ENCODE results near the gene CDC42EP5.
"Not testable (repeated sequence)": the region's sequence is repeated elsewhere in the genome, so short reads cannot be mapped to it uniquely, and the experiment has no call there.

The CDC42EP5 gene

GRCh38 chr19:54498451-54498772, 25.3 kb upstream of the CDC42EP5 start:
- H3K9ac ChIP-seq (ENCODE audit: low read depth, low read length); H3K9me3 ChIP-seq (ENCODE audit: control insufficient read depth, insufficient read depth, low read length); H3K36me3 ChIP-seq (ENCODE audit: insufficient read depth, low read length); H3K4me1 ChIP-seq (ENCODE audit: insufficient read depth, low read length): not testable (repeated sequence)

DNA sequence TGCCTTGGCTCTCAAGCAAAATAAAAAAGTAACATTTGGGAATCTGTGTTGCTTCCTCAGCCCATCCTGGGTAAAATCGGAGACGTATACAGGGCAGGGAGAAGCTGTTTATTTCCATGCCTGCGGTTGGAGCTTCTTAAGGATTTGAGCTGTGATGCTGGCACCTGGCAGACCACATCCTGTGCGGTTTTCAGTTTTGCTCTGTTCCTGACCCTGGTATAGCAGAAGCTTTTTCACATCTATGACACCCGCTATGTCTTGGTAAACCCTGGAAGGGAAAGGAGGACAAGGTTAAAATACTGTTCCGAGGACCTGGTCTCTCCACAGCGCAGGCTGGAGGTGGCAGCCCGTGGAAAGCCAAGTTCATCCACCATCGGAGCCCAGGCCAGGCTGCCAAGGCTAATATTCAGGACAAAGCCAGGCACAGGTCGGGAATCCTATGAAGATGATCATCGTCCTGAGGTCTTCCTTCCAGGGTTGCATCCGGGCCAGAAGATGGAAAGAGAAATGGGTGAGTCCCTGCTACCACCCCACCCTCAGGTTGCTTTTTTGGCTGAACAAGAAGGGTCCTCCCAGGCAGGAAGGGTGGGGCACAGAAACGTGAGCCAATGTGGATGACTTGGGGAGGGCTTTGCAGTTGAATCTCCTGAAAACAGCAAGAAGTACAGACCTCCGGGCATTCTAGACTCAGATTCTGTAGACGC, 24.8 kb upstream of the CDC42EP5 start:
- not testable (repeated sequence) for H3K9ac ChIP-seq (ENCODE audit: low read depth, low read length); H3K4me1 ChIP-seq (ENCODE audit: insufficient read depth, low read length); H3K36me3 ChIP-seq (ENCODE audit: insufficient read depth, low read length); H3K9me3 ChIP-seq (ENCODE audit: control insufficient read depth, insufficient read depth, low read length)

- H3K9me3 ChIP-seq (ENCODE audit: control insufficient read depth, insufficient read depth, low read length); H3K4me1 ChIP-seq (ENCODE audit: insufficient read depth, low read length); H3K9ac ChIP-seq (ENCODE audit: low read depth, low read length); H3K36me3 ChIP-seq (ENCODE audit: insufficient read depth, low read length): not testable (repeated sequence)
Measured at GRCh38 chr19:54495284-54495683, 22.2 kb upstream of the CDC42EP5 start.

DNA sequence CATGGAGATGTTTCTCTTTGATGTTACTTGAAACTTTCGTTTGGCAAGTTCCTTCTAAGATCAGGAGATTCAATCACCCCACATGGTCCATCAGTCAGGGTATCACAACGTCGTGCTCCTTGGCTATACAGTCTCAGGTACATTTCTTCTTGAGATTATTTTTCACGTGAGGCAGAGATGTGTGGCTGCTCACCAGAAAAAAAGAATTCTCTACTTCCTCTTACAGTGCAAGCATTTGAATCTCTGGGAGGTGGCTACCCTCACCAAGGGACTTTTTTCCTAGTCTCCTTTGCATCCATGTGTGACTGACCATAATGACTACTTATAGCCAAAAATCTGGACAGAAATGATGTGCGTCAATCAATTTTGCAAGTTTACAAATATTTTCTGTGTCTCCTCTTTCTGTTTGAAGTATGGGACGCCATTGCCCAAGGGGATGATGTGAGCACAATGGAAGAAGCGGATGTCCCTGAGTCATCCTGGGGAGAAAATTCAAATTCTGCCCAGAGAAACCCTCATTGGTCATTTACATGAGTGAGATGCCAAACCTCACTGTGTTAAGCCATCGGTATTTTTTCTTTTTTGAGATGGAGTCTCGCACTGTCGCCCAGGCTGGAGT, 21.0 kb upstream of the CDC42EP5 start:
- 0 out of 2 replicates have a peak, but pooled peaks cover 5% of the 10 kb centered on the region for H3K4me1 ChIP-seq (ENCODE audit: insufficient read depth, low read length)
- no peaks in the 10 kb centered on the region for H3K9me3 ChIP-seq (ENCODE audit: control insufficient read depth, insufficient read depth, low read length)
- H3K9ac ChIP-seq (ENCODE audit: low read depth, low read length): no peak overlapping the region
- no peaks in the 10 kb centered on the region for H3K36me3 ChIP-seq (ENCODE audit: insufficient read depth, low read length)

DNA sequence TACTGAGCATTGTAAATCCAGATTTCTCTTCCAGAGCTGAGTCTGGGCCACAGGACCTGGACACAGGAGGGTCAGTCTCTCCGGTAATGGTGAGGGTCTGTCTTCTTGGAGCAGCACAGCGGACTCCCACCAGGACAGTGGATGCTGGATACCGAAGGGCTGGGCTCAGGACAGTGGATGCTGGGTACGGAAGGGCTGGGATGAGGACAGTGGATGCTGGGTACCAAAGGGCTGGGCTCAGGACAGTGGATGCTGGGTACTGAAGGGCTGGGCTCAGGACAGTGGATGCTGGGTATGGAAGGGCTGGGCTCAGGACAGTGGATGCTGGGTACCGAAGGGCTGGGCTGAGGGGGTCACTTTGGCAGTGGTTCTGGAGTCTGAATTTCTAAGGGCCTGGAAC, 20.0 kb upstream of the CDC42EP5 start:
- H3K36me3 ChIP-seq (ENCODE audit: insufficient read depth, low read length); H3K9me3 ChIP-seq (ENCODE audit: control insufficient read depth, insufficient read depth, low read length); H3K9ac ChIP-seq (ENCODE audit: low read depth, low read length); H3K4me1 ChIP-seq (ENCODE audit: insufficient read depth, low read length): not testable (repeated sequence)

DNA sequence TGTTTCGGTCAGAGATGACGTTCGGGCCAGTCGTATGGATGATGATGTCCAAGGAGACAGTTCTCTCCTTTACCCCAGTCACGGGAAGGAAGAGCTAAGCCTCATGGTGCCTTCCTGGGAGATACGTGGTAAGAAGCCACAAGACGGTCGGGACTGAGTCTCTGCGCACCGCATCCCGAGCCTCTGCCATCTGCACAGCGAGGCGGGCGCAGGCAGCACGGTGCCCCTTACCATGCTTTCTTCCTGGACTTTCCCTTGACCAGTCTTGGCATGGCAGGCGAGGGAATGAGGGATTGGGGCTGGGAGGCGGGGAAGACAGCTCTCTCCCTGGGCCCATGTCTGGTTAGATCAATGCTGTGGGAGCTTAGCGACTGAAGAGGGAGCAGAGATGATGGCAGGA, 19.5 kb upstream of the CDC42EP5 start:
- no peak overlapping the region for H3K9ac ChIP-seq (ENCODE audit: low read depth, low read length)
- no peaks in the 10 kb centered on the region for H3K9me3 ChIP-seq (ENCODE audit: control insufficient read depth, insufficient read depth, low read length)
- H3K36me3 ChIP-seq (ENCODE audit: insufficient read depth, low read length): no peaks in the 10 kb centered on the region
- 0 out of 2 replicates have a peak, but pooled peaks cover 5% of the 10 kb centered on the region for H3K4me1 ChIP-seq (ENCODE audit: insufficient read depth, low read length)

- Histone ChIP-seq H3K9ac (ENCODE audit: low read depth, low read length) (no peak overlapping the region), H3K9me3 (ENCODE audit: control insufficient read depth, insufficient read depth, low read length) (no peaks in the 10 kb centered on the region), H3K4me1 (ENCODE audit: insufficient read depth, low read length) (0 out of 2 replicates have a peak, but pooled peaks cover 5% of the 10 kb centered on the region), H3K36me3 (ENCODE audit: insufficient read depth, low read length) (no peaks in the 10 kb centered on the region)
Measured at GRCh38 chr19:54489766-54490165, 16.7 kb upstream of the CDC42EP5 start.

DNA sequence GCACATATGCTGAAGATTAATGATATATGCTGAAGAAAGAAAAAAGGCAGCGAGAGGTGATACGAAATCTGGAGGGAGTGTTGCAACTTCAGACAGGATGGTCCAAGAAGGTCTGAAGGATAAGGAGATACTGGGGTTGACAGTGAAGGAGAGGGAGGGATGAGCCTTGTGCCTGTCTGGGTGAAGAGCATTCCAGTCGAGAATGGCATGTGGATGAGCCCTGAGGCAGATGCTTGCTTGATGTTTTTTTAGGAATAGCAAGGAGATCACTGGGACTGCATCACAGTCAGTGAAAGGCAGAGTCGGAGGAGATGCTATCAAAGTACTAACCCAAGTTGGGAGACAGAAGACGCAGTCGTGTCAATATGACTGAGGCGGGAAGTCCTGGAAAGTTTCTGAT, 16.2 kb upstream of the CDC42EP5 start:
- Histone ChIP-seq H3K4me1 (ENCODE audit: insufficient read depth, low read length) (0 out of 2 replicates have a peak, but pooled peaks cover 5% of the 10 kb centered on the region), H3K9me3 (ENCODE audit: control insufficient read depth, insufficient read depth, low read length) (no peaks in the 10 kb centered on the region), H3K36me3 (ENCODE audit: insufficient read depth, low read length) (no peaks in the 10 kb centered on the region)

GRCh38 chr19:54485851-54486250, 12.8 kb upstream of the CDC42EP5 start:
- no peak overlapping the region for H3K9ac ChIP-seq (ENCODE audit: low read depth, low read length)
- H3K9me3 ChIP-seq (ENCODE audit: control insufficient read depth, insufficient read depth, low read length): no peaks in the 10 kb centered on the region
- 0 out of 2 replicates have a peak, but pooled peaks cover 5% of the 10 kb centered on the region for H3K4me1 ChIP-seq (ENCODE audit: insufficient read depth, low read length)
- no peaks in the 10 kb centered on the region for H3K36me3 ChIP-seq (ENCODE audit: insufficient read depth, low read length)

More for the DNA sequence above, 16.2 kb upstream of the CDC42EP5 start:
- H3K9ac ChIP-seq (ENCODE audit: low read depth, low read length): no peak overlapping the region

- H3K36me3 ChIP-seq (ENCODE audit: insufficient read depth, low read length): no peaks in the 10 kb centered on the region
- 0 out of 2 replicates have a peak, but pooled peaks cover 1% of the 10 kb centered on the region for H3K4me1 ChIP-seq (ENCODE audit: insufficient read depth, low read length)
- no peak overlapping the region for H3K9ac ChIP-seq (ENCODE audit: low read depth, low read length)
- H3K9me3 ChIP-seq (ENCODE audit: control insufficient read depth, insufficient read depth, low read length): no peaks in the 10 kb centered on the region
Measured at GRCh38 chr19:54484451-54484850, 11.4 kb upstream of the CDC42EP5 start.

DNA sequence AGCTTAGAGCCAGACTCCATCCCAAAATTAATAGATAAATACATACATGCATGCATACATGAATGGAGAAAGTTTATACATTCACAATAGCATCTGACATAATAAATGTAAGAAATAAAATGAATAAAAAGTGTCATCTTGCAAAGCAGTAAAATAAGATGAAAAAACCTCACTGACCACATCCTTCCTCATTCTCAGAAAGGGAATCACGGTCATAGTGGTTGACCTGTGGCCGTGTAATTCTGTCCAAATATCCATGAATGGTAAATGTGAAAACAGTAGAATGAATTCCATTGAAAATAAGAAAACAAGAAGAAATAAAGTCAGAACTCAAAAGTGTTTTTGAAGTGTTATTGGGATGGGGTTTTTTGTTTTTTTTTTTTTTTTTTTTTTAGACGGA, 9.8 kb upstream of the CDC42EP5 start:
- no peaks in the 10 kb centered on the region for H3K36me3 ChIP-seq (ENCODE audit: insufficient read depth, low read length)
- H3K4me1 ChIP-seq (ENCODE audit: insufficient read depth, low read length): no peaks in the 10 kb centered on the region
- no peaks in the 10 kb centered on the region for H3K9me3 ChIP-seq (ENCODE audit: control insufficient read depth, insufficient read depth, low read length)
- no peak overlapping the region for H3K9ac ChIP-seq (ENCODE audit: low read depth, low read length)

DNA sequence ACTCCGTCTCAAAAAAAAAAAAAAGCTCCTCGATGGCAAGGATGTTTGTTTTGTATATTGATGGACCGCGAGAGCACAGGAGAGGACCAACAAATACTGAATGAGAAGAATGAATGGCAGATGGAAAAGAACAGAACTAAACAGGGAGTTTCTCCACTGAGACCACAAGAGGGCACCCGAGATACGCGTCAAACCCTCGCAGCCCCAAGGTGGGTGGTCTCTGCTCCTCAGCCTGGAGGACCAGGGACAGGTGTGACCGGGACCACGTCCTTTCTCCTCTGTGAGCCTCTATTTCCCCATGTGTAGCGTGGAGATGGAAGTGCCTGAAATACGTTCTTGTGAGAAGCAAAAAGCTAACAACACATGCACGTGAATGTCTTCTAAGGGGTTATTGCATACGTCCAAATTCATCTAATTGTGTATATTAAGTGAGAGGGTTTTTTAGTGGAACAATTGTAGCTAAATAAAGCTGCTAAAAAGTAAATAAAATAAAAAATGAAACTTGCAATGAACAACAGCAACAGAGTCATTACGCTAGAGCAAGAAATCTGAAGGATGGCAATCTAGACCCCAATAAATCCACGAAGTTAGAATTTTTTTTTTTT, 8.3 kb upstream of the CDC42EP5 start:
- Histone ChIP-seq H3K9me3 (ENCODE audit: control insufficient read depth, insufficient read depth, low read length) (no peaks in the 10 kb centered on the region), H3K9ac (ENCODE audit: low read depth, low read length) (no peak overlapping the region), H3K36me3 (ENCODE audit: insufficient read depth, low read length) (no peaks in the 10 kb centered on the region), H3K4me1 (ENCODE audit: insufficient read depth, low read length) (no peaks in the 10 kb centered on the region)

DNA sequence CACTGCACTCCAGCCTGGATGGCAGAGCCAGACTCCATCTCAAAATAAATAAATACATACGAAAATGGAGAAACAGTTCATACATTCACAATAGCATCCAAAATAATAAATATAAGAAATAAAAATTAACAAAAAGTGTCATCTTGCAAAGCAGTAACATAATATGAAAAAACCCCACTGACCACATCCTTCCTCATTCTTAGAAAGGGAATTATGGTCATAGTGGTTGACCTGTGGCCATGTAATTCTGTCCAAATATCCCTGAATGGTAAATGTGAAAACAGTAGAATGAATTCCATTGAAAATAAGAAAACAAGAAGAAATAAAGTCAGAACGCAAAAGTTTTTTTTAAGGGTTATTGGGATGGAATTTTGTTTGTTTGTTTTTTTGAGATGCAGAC, 7.0 kb upstream of the CDC42EP5 start:
- Histone ChIP-seq H3K9ac (ENCODE audit: low read depth, low read length) (no peak overlapping the region), H3K4me1 (ENCODE audit: insufficient read depth, low read length) (no peaks in the 10 kb centered on the region), H3K36me3 (ENCODE audit: insufficient read depth, low read length) (no peaks in the 10 kb centered on the region), H3K9me3 (ENCODE audit: control insufficient read depth, insufficient read depth, low read length) (no peaks in the 10 kb centered on the region)

DNA sequence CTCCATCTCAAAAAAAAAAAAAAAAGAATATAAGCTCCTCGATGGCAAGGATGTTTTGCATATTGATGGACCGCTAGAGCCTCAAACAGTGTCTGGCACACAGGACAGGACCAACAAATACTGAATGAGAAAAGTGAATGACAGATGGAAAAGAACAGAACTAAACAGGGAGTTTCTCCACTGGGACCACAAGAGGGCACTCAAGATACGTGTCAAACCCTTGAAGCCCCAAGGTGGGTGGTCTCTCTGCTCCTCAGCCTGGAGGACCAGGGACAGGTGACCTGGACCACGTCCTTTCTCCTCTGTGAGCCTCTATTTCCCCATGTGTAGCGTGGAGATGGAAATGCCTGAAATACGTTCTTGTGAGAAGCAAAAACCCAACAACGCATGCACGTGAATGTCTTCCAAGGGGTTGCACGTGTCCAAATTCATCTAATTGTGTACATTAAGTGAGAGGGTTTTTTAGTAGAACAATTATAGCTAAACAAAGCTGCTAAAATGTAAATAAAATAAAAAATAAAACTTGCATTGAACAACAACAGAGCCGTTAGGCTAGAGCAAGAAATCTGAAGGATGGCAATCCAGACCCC, 5.7 kb upstream of the CDC42EP5 start:
- Histone ChIP-seq H3K36me3 (ENCODE audit: insufficient read depth, low read length) (no peaks in the 10 kb centered on the region), H3K4me1 (ENCODE audit: insufficient read depth, low read length) (peaks cover under 1% of the 10 kb centered on the region; the same call in 1 of the 2 replicates), H3K9ac (ENCODE audit: low read depth, low read length) (no peak overlapping the region), H3K9me3 (ENCODE audit: control insufficient read depth, insufficient read depth, low read length) (no peaks in the 10 kb centered on the region)

- Histone ChIP-seq H3K9me3 (ENCODE audit: control insufficient read depth, insufficient read depth, low read length) (no peaks in the 10 kb centered on the region), H3K4me1 (ENCODE audit: insufficient read depth, low read length) (peaks cover 7% of the 10 kb centered on the region), H3K36me3 (ENCODE audit: insufficient read depth, low read length) (no peaks in the 10 kb centered on the region), H3K9ac (ENCODE audit: low read depth, low read length) (no peak overlapping the region)
Measured at GRCh38 chr19:54477650-54478049, 4.6 kb upstream of the CDC42EP5 start.
